B cell (primary cell): ENCODE results near the gene ATXN1.

Experiments
- CTCF ChIP-seq: fragments of 200-600 bp; IDR thresholded peaks from one replicate; pipeline ENCODE4 v1.8.0; 2022; ENCODE audit warnings: antibody characterized with exemption, mild to moderate bottlenecking
- EZH2 ChIP-seq: IDR thresholded peaks from 2 replicates; pipeline ENCODE4 v1.6.1; 2012; ENCODE audit warnings: borderline replicate concordance, low read depth, mild to moderate bottlenecking, moderate library complexity, low read length; ENCODE audit not compliant: insufficient read depth, poor library complexity, severe bottlenecking

DNA sequence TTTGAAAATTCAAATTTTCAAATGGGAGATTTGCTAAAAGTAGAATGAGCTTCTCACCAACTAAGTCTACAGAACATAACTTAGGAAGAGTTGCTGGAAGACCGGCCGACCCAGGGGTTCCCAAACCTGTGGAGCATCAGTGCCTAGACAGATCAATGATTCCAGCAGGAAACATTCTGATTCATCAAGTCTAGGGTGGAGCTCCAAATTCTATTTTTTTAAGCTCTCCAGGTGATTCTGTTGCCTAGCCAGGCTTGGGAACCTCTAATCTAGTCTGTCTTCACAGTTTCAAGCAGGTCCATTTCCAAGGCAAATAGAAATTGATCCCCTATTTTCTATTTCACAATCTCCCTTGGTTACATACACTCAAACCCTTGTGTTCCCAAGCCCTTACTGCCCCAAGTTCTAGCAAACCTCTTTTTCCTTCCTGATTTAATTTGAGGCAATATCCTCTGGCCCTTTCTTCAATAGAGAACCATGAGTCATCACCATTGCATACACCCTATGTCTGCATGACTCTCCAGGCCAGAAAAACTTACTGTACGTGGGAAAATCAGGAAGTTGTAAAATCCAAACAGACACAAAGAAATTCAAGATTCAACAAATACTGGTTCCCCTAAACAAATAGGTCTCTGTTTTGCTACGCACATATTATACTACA is 8.9 kb downstream of the ATXN1 start:
- TF ChIP-seq CTCF (no peak), EZH2 (no peak)
